Astrocyte (in vitro differentiated cells and primary cell): ENCODE results near the gene FBXL13.

ENCODE experiments used
- CTCF ChIP-seq: IDR thresholded peaks from 2 replicates; pipeline ENCODE4 v1.5.1; 2011; ENCODE audit warnings: low read depth, mild to moderate bottlenecking, inconsistent platforms, low read length, moderate library complexity; ENCODE audit not compliant: insufficient read depth
- EZH2 ChIP-seq: IDR thresholded peaks from 2 replicates; pipeline ENCODE4 v1.6.1; 2012; ENCODE audit warnings: mild to moderate bottlenecking, low read length, inconsistent platforms; ENCODE audit not compliant: insufficient read depth

- TF ChIP-seq CTCF (no peak), EZH2 (no peak)
Measured at GRCh38 chr7:103079836-103080235, 5.2 kb upstream of the FBXL13 start.
